Lower leg skin (tissue), 3 donors: ENCODE results near the gene DDRGK1.

ENCODE experiments used
- CTCF ChIP-seq, 3 donors: fragments of 450-650 bp; IDR thresholded peaks; one replicate each; pipeline ENCODE4 v1.5.1; 2016; ENCODE audit warnings: antibody characterized with exemption in 3 of 3, mild to moderate bottlenecking in 3 of 3, moderate library complexity in 2 of 3
- POLR2A ChIP-seq, 2 donors: fragments of 450-650 bp; IDR thresholded peaks; one replicate each; pipeline ENCODE4 v1.6.1; 2016 to 2017; ENCODE audit warnings: antibody characterized with exemption in 2 of 2, mild to moderate bottlenecking in 1 of 2, moderate library complexity in 1 of 2

- no peak for TF ChIP-seq CTCF (IDR thresholded peaks at IDR 0.05)
- TF ChIP-seq POLR2A (IDR thresholded peaks at IDR 0.05): no peak
Observed at GRCh38 chr20:3183896-3184612, 20.4 kb downstream of the DDRGK1 start.
